SK-N-SH (cell line): Measurements from ENCODE around the gene ABLIM1. TPM values are rescaled to one million over a fixed set of nuclear protein-coding genes. Genes with fewer than 3 reads are reported as not detected.

Source experiments
- CTCF ChIA-PET: fragments of 300-600, 350-600 bp; formaldehyde crosslinking; extraction: SDS; loops from one replicate; lab custom pipeline; 2021; lab: Yijun Ruan, JAX
- POLR2A ChIA-PET: fragments of 350-600 bp; sonication (Branson Sonifier 250); formaldehyde crosslinking; extraction: SDS; loops from one replicate; lab custom pipeline; 2020; ENCODE audit warnings: antibody characterized with exemption, inconsistent platforms; lab: Yijun Ruan, JAX
- DNase-seq: peaks from one replicate; pipeline ENCODE4 v3.0.0; 2012
- H2AFZ ChIP-seq: fragments of 200-600 bp; sonication (generic); 2 replicates; pipeline ENCODE4 v1.8.1; 2016; ENCODE audit warnings: antibody characterized with exemption, mild to moderate bottlenecking, low read depth
- H3F3A ChIP-seq: fragments of 200-600 bp; sonication (generic); replicated peaks from 2 replicates; pipeline ENCODE3; 2016; ENCODE audit warnings: antibody characterized with exemption, mild to moderate bottlenecking; ENCODE audit not compliant: insufficient read depth
- H3K27ac ChIP-seq, 2 experiments: fragments of 200-500 bp in 1 of 2; fragments of 200-600 bp in 1 of 2; sonication (Bioruptor generic) in 1 of 2; sonication (generic), shearing (Covaris generic) in 1 of 2; 2 replicates each; pipeline versions ENCODE4 v1.5.1 to v1.6.1; 2014 to 2016; ENCODE audit warnings: low read depth in 2 of 2, inconsistent platforms in 1 of 2, low read length in 1 of 2, mild to moderate bottlenecking in 1 of 2, mixed read lengths in 1 of 2
- H3K27me3 ChIP-seq: fragments of 200-600 bp; sonication (generic), shearing (Covaris generic); 2 replicates; pipeline ENCODE4 v1.6.1; 2016; ENCODE audit warnings: mixed run types; ENCODE audit not compliant: insufficient read depth
- H3K36me3 ChIP-seq, 2 experiments: fragments of 200-500 bp in 1 of 2; fragments of 200-600 bp in 1 of 2; sonication (Bioruptor generic) in 1 of 2; sonication (generic) in 1 of 2; replicated peaks in 1 of 2; 2 replicates each; pipeline versions ENCODE3 to v1.5.1; 2014 to 2016; ENCODE audit warnings: low read length in 1 of 2, mild to moderate bottlenecking in 1 of 2; ENCODE audit not compliant: insufficient read depth in 2 of 2, control insufficient read depth in 1 of 2
- H3K4me1 ChIP-seq, 2 experiments: fragments of 200-500 bp in 1 of 2; fragments of 200-600 bp in 1 of 2; sonication (Bioruptor generic) in 1 of 2; sonication (generic), shearing (Covaris generic) in 1 of 2; 2 replicates each; pipeline versions ENCODE4 v1.5.1 to v1.6.1; 2014 to 2016; ENCODE audit warnings: low read depth in 1 of 2, low read length in 1 of 2, mixed run types in 1 of 2; ENCODE audit not compliant: insufficient read depth in 2 of 2, control insufficient read depth in 1 of 2
- H3K4me2 ChIP-seq: fragments of 200-600 bp; sonication (generic), shearing (Covaris generic); 2 replicates; pipeline ENCODE4 v1.6.1; 2017; ENCODE audit warnings: mixed run types
- H3K4me3 ChIP-seq, 2 experiments: fragments of 200-500 bp in 1 of 2; fragments of 200-600 bp in 1 of 2; sonication (Bioruptor generic) in 1 of 2; sonication (generic), shearing (Covaris generic) in 1 of 2; 2 replicates each; pipeline versions ENCODE4 v1.5.1 to v1.8.1; 2014 to 2016; ENCODE audit warnings: low read depth in 2 of 2, inconsistent platforms in 1 of 2, low read length in 1 of 2, mild to moderate bottlenecking in 1 of 2, mixed read lengths in 1 of 2, moderate library complexity in 1 of 2
- H3K79me2 ChIP-seq: fragments of 200-600 bp; sonication (generic); 2 replicates; pipeline ENCODE4 v1.8.1; 2017; ENCODE audit warnings: mild to moderate bottlenecking; ENCODE audit not compliant: insufficient read depth
- H3K9ac ChIP-seq: fragments of 200-600 bp; sonication (generic); 2 replicates; pipeline ENCODE4 v1.6.1; 2017; ENCODE audit warnings: mixed run types
- H3K9me2 ChIP-seq: fragments of 200-600 bp; sonication (generic); 2 replicates; pipeline ENCODE4 v1.6.1; 2017; ENCODE audit warnings: mixed run types
- H3K9me3 ChIP-seq: fragments of 200-600 bp; sonication (generic); 2 replicates; pipeline ENCODE4 v1.6.1; 2017; ENCODE audit warnings: mixed run types, mild to moderate bottlenecking, moderate library complexity
- H4K20me1 ChIP-seq: fragments of 200-600 bp; sonication (generic); 2 replicates; pipeline ENCODE4 v1.6.1; 2017; ENCODE audit warnings: mild to moderate bottlenecking, mixed run types; ENCODE audit not compliant: insufficient read depth
- CHD2 ChIP-seq: fragments of 150-350 bp; IDR thresholded peaks from 2 replicates; pipeline ENCODE4 v1.6.1; 2018; ENCODE audit warnings: low read length; ENCODE audit not compliant: partially characterized antibody
- CTCF ChIP-seq: fragments of 200-600 bp; sonication (generic); IDR thresholded peaks from 2 replicates; pipeline ENCODE4 v1.6.1; 2017; ENCODE audit warnings: antibody characterized with exemption, mild to moderate bottlenecking, moderate library complexity
- FOXJ3 ChIP-seq: sonication (generic); formaldehyde crosslinking; IDR thresholded peaks from 2 replicates; pipeline ENCODE4 v1.5.1; 2020; ENCODE audit warnings: mild to moderate bottlenecking, missing genetic modification reagents
- GABPA ChIP-seq: IDR thresholded peaks from 2 replicates; pipeline ENCODE4 v1.4.0; 2012; ENCODE audit warnings: low read depth, mild to moderate bottlenecking
- IRF3 ChIP-seq: fragments of 150-350 bp; IDR thresholded peaks from 2 replicates; pipeline ENCODE4 v1.6.1; 2016; ENCODE audit warnings: mild to moderate bottlenecking, low read depth, low read length
- MEF2A ChIP-seq: IDR thresholded peaks from 2 replicates; pipeline ENCODE4 v1.4.0; 2012; ENCODE audit warnings: low read depth, borderline replicate concordance
- MXI1 ChIP-seq: IDR thresholded peaks from 2 replicates; pipeline ENCODE4 v1.6.1; 2012; ENCODE audit warnings: mild to moderate bottlenecking, low read depth, low read length, improper control_type of control experiment
- PBX3 ChIP-seq: IDR thresholded peaks from 2 replicates; pipeline ENCODE4; 2012
- RCOR1 ChIP-seq: fragments of 150-350 bp; IDR thresholded peaks from 2 replicates; pipeline ENCODE4 v1.6.1; 2017; ENCODE audit warnings: antibody characterized with exemption, low read length
- RXRA ChIP-seq: IDR thresholded peaks from 2 replicates; pipeline ENCODE4 v1.4.0; 2012; ENCODE audit warnings: low read depth, mild to moderate bottlenecking, borderline replicate concordance
- SMC3 ChIP-seq: IDR thresholded peaks from 2 replicates; pipeline ENCODE4 v1.6.1; 2012; ENCODE audit warnings: low read depth, low read length, improper control_type of control experiment
- TAF1 ChIP-seq: IDR thresholded peaks from 2 replicates; pipeline ENCODE4 v1.6.1; 2012; ENCODE audit warnings: low read depth, mild to moderate bottlenecking, low read length, moderate library complexity, borderline replicate concordance
- TCF12 ChIP-seq: IDR thresholded peaks from 2 replicates; pipeline ENCODE4 v1.4.0; 2012
- TEAD4 ChIP-seq: IDR thresholded peaks from 2 replicates; pipeline ENCODE4 v1.4.0; 2012; ENCODE audit warnings: mild to moderate bottlenecking, borderline replicate concordance; ENCODE audit not compliant: insufficient read depth
- USF2 ChIP-seq: fragments of 150-350 bp; IDR thresholded peaks from 2 replicates; pipeline ENCODE4 v1.6.1; 2017; ENCODE audit warnings: antibody characterized with exemption, low read length, low read depth, borderline replicate concordance
- YY1 ChIP-seq: IDR thresholded peaks from 2 replicates; pipeline ENCODE4 v1.4.0; 2012; ENCODE audit warnings: low read depth, mild to moderate bottlenecking
- ZBTB33 ChIP-seq: IDR thresholded peaks from 2 replicates; pipeline ENCODE4 v1.4.0; 2012; ENCODE audit warnings: low read depth, borderline replicate concordance
- WGBS: methylation state at CpG from one replicate; pipeline ENCODE4 v1.1.6; 2017; ENCODE audit warnings: low lambda C conversion rate; 5-methylcytosine and 5-hydroxymethylcytosine counted together
- polyA plus RNA-seq, 3 experiments: library from polyadenylated mRNA; depleted of rRNA; stranded (reverse); fragments of >200 nt; gene quantifications; 2 replicates each; pipeline ENCODE4 v1.2.3, GENCODE V29; 2012

ABLIM1 gene
- polyA plus RNA-seq, 1 of the 3 experiments (the other 2 are of a cell fraction): 16.1 TPM

GRCh38 chr10:114474989-114475388 is 183.1 kb downstream of the ABLIM1 start:
- Histone ChIP-seq H3K4me3 (no peak overlapping the region), H3K4me1 (peaks cover 0 to 8% of the 10 kb centered on the region in 2 experiments; a peak in 2 of 4 replicates), H2AFZ (no peak overlapping the region), H3K9me3 (no peaks in the 10 kb centered on the region), H3K27me3 (no peaks in the 10 kb centered on the region), H3K4me2 (no peak overlapping the region), H4K20me1 (no peaks in the 10 kb centered on the region), H3K79me2 (no peaks in the 10 kb centered on the region), H3K36me3 (peaks cover 0 to 3% of the 10 kb centered on the region in 2 experiments), H3K9ac (no peak overlapping the region), H3F3A (peaks cover 2% of the 10 kb centered on the region), H3K9me2 (no peaks in the 10 kb centered on the region), H3K27ac (no peak overlapping the region)
- no peak for DNase-seq
- WGBS: 99% methylated on average over 5 of the region's 5 CpGs
- ChIA-PET POLR2A (no interaction called here), CTCF (interaction anchor here (2.1 to 7.6 kb wide), 2 partner anchors 75 to 171 kb away, joined by 7 to 110 read pairs; no protein-coding TSS in a partner anchor)
- no peak for TF ChIP-seq SMC3
- no peak for TF ChIP-seq GABPA
- TF ChIP-seq RXRA: no peak
- no peak for TF ChIP-seq TAF1
- TF ChIP-seq CTCF: no peak
- no peak for TF ChIP-seq MXI1
- TF ChIP-seq FOXJ3 (CRISPR knock-in tag): no peak
- TF ChIP-seq IRF3: no peak
- TF ChIP-seq PBX3: no peak
- no peak for TF ChIP-seq RCOR1
- TF ChIP-seq USF2: no peak
- TF ChIP-seq TCF12: no peak

- H3K9ac ChIP-seq: no peak overlapping the region
- H4K20me1 ChIP-seq: no peaks in the 10 kb centered on the region
- POLR2A ChIA-PET: no interaction called here
- H3K4me1 ChIP-seq: no peaks in the 10 kb centered on the region
- H3K27me3 ChIP-seq: no peaks in the 10 kb centered on the region
- peaks cover 0 to under 1% of the 10 kb centered on the region in 2 experiments for H3K36me3 ChIP-seq
- WGBS: 94% methylated on average over 3 of the region's 3 CpGs
- H3K79me2 ChIP-seq: no peaks in the 10 kb centered on the region
- H3K9me2 ChIP-seq: no peaks in the 10 kb centered on the region
- TF ChIP-seq YY1 (no peak), IRF3 (no peak), ZBTB33 (no peak), GABPA (no peak), MEF2A (no peak), TEAD4 (no peak), CHD2 (no peak)
- DNase-seq: no peak
- H3K9me3 ChIP-seq: no peaks in the 10 kb centered on the region
- H3F3A ChIP-seq: peaks cover 2% of the 10 kb centered on the region
- H3K4me2 ChIP-seq: no peak overlapping the region
- H3K27ac ChIP-seq: no peak overlapping the region
- H3K4me3 ChIP-seq: no peak overlapping the region
- CTCF ChIA-PET: interaction anchor here (1.0 to 7.6 kb wide), 3 partner anchors 76 to 215 kb away, joined by 4 to 110 read pairs (median 7); no protein-coding TSS in a partner anchor
- no peak overlapping the region for H2AFZ ChIP-seq
These were observed 184.3 kb downstream of the ABLIM1 start for GRCh38 chr10:114473776-114474175.
